Cardiac septum (tissue), 1 donor: ENCODE results near the gene ATP8A1. TPM values are rescaled to one million over a fixed set of nuclear protein-coding genes. Genes with fewer than 3 reads are reported as not detected.

Experiments used
- DNase-seq: peaks from one replicate; pipeline ENCODE4 v3.0.0-alpha.2; 2020; ENCODE audit warnings: low spot score
- intact Hi-C: fragments of 100-400 bp; cut with DNase I; formaldehyde crosslinking; loops from one replicate; pipeline ENCODE4 v1.14.0; 2022
- total RNA-seq: library from RNA; stranded (reverse); fragmentation: NEBNext Ultra II Directional; extraction: Animal tissue kit (Norgen Biotek cat#: 25700); gene quantifications from one replicate; pipeline ENCODE4 v1.2.1, GENCODE V29; 2021
- donor health status: DM: no; HTN: no; CAD: no.

Gene ATP8A1
- total RNA-seq, 1 donor from 2014 or later, result 22.1 TPM

- DNase-seq, result no peak
- intact Hi-C loops, result no loop called here
These were observed 202.0 kb downstream of the ATP8A1 start for GRCh38 chr4:42454755-42455420.

DNA sequence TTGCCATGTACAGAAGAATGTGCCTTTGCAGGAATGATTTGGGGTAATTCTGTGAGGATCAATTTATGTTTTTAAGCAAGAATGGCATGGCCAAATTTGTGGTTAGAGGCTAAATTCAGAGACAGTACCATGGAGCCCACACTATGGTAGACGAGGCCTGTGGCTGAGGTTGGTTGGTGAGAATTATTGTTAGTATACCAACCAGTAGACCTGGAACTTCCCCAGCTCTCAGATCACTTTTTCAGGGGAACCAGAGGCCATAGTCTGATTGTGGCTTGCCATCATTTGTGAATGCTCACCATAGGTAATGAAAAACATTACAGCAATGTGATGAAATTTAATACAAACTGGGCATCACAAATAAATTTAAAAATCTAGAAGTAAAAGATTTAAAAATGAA is 203.3 kb downstream of the ATP8A1 start:
- intact Hi-C loops, result no loop called here
- no peak for DNase-seq

GRCh38 chr4:42452823-42453222 is 204.1 kb downstream of the ATP8A1 start:
- intact Hi-C loops, result no loop called here

DNA sequence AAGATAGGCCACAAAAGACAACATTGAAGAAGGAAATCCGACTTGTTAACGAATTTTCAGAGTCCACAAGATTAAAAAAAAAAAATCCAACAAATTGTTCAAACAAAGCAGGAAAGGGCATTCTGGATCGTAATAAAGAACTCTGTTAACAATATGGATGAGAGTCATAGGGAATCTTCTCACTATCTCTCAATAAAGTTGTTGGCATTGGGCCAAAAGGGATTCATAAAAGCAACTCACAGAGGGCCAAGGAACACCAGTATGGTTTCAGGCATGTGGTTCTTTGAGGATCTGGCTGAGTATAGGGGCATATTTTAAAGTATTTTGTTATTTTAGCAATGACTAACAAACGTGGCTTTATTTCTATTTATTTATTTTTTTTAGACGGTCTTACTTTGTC is 210.1 kb downstream of the ATP8A1 start:
- no peak for DNase-seq
- intact Hi-C loops, result no loop called here

More at GRCh38 chr4:42452823-42453222, 204.1 kb downstream of the ATP8A1 start:
- DNase-seq, result no peak

- DNase-seq, result no peak
- intact Hi-C loops, result no loop called here
These were observed 211.9 kb downstream of the ATP8A1 start for GRCh38 chr4:42445038-42445437.

DNA sequence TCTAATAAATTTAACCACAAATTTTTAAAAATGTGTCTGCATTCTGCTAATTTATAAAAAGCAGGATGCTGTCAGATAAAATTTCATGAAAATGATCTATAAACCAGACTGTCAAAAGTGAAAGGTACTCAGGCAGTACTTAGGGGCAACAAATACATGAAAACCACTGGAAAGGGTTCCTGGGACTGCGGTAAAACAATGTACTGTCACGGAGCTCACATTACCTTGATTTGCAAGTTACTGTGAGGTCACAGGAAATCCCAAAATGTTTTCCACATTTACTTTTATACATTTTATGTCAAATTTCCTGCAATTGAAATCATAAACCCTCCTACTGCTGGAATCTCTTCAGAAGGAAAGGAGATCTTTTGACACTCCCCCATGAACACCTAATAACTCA is 214.3 kb downstream of the ATP8A1 start:
- intact Hi-C loops, result no loop called here
- DNase-seq, result no peak

GRCh38 chr4:42440083-42440482 is 216.8 kb downstream of the ATP8A1 start:
- intact Hi-C loops, result no loop called here
- no peak for DNase-seq

- intact Hi-C loops, result no loop called here
- DNase-seq, result no peak
These were observed 219.9 kb downstream of the ATP8A1 start for GRCh38 chr4:42436928-42437565.

GRCh38 chr4:42428036-42428435 is 228.9 kb downstream of the ATP8A1 start:
- intact Hi-C loops, result no loop called here
- DNase-seq, result no peak

DNA sequence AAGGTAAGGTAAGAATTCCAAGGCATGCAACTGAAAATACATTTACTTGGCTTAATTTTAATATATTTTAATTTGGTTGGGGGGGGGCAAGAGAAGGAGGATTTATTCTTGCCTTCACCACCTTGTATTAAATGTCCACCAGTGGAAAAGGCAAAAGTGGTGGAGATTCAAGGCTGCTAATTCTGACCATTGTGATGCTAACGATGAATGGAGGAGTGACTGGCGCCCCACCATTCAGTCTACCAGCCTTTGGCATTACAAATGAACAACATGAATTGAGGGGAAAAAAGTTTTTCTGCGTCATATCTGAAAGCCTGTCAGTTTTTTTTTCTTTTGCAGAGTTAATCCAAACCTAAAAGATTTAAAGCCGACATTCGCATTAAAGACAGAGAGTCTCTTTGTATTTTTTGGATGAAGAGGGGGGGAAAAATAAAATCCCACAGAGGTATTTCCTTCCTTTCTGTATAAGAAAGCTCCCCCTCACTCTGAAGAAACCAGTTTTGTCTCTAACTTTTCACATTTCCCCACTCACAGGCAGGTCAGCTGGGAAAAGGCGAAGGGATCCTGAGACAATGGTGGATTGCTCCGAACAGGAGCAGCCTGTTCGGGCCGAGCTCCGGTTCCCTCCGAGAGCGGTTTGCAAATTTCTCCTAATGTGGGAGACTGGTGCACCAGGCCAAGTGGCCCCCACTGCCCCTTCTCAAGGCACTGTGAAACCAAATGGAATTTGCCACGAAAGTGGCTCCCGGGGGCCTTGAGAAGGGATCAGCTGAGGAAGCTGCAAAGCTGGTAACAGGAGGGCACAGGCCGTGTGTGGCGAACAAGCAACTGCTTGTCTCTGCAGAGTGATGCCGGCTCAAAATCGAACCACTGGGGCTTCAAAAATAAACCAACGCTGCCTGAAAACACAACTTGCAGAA is 231.5 kb downstream of the ATP8A1 start:
- no peak for DNase-seq
- intact Hi-C loops, result no loop called here

- DNase-seq, result no peak
- intact Hi-C loops, result no loop called here
These were observed 236.8 kb downstream of the ATP8A1 start for GRCh38 chr4:42420140-42420539.

- intact Hi-C loops, result no loop called here
- DNase-seq, result no peak
These were observed 239.4 kb downstream of the ATP8A1 start for GRCh38 chr4:42417550-42417949.

- DNase-seq, result no peak
- intact Hi-C loops, result no loop called here
These were observed 240.9 kb downstream of the ATP8A1 start for GRCh38 chr4:42416017-42416416.

GRCh38 chr4:42415281-42415680 is 241.6 kb downstream of the ATP8A1 start:
- DNase-seq, result no peak
- intact Hi-C loops, result no loop called here

DNA sequence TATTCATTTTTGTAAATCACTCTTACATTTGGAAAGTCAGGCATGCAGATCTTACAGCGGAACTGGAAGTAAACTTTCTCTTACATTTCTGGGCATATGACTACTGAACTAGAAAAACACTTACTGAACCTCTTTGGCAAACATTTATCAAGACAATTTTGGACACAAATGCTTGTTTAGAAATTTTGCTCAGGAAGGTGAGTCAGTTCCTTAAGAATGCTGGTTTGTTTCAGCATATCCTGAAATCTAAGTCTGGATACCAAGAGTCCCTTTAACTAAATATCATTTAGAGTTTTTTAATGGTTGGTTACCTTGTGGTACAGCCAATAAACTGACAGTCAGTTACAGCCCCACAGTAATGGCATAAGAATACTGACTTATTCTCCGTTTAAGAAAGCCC is 244.7 kb downstream of the ATP8A1 start:
- DNase-seq, result no peak
- intact Hi-C loops, result no loop called here

GRCh38 chr4:42411803-42412202 is 245.1 kb downstream of the ATP8A1 start:
- intact Hi-C loops, result no loop called here
- DNase-seq, result no peak

DNA sequence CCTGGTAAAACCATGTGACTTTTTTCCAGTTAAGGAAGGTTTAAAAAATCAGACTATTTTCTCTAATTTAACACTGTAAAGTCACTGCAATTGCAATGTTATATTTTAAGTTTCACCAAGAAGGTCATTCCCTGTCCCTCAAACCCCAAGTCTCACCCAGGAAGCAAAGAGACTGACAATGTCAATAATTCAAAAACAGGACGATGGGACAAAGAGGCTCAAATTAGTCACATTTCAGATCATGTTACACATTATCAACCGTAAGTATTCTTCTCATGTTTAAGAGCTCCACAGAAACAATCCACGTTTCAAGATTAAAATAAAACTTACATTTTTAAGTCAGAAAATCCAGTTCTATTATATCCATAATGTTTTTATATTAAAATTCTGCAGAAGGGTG is 246.5 kb downstream of the ATP8A1 start:
- no peak for DNase-seq
- intact Hi-C loops, result no loop called here

DNA sequence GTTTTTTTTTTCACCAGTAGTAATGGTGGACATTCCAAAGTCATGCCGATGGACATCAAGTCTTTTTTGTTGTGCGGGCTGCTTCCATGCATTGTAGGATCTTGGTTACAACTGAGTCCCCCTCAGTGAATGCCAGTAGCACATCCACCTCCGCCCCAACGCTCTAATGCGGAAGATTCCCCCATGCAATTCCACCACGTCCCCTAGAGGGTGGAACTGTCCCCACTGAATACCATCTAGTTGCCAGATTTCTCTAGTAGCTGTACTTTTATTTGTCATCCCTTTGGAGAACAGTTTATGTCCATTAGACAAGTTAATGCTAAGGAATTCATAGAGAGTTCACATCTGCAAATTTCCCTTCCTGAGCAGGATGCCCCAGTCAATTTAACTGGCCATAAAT is 252.9 kb downstream of the ATP8A1 start:
- no peak for DNase-seq
- intact Hi-C loops, result no loop called here

DNA sequence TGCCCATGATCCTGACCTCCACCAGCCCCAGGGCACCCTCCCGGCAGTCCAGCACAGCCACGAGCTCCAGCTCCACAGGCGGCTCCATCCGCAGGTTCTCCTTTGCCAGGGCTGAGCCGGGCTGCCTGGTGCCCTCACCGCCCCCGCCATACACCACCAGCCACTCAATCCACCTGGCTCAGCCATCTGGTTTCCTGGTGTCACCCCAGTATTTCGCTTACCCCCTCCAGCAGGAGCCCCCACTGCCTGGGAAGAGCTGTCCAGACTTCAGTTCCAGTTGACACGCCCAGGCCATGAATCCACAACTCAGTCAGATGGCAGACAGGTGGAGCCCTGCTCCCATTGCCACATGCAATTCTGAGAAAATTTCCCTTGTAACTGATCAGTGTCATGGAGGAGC is 255.7 kb downstream of the ATP8A1 start:
- intact Hi-C loops, result no loop called here
- no peak for DNase-seq

DNA sequence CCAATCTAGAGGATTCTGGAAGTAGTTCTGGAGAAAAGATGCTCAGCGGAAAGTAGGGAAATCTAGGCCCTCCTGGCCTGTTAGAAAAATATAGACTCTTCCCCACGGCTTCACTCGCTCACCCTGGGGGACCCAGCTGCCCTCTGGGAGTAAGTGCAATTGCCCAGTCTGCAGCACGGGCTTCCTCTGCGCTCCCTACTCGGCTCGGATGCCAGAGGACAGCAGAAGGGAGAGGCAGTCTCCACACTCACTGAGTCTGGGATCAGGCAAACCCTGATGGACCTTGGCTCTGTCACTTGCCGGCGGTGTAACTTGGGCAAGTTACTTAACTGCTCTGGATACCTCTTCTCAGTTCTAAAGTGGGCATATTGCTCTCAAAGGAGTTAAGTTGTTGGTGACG is 257.5 kb downstream of the ATP8A1 start:
- no peak for DNase-seq
- intact Hi-C loops, result no loop called here
